ENCODE results near the gene UBQLN2. TPM values are rescaled to one million over a fixed set of nuclear protein-coding genes. Genes with fewer than 3 reads are reported as not detected.

Gene UBQLN2
- total RNA-seq, 1 donor from 2014 or later = 25.5 TPM

- peaks cover 3% of the 10 kb centered on the region for H3K36me3 Mint-ChIP-seq (ENCODE audit: low read depth, unreplicated experiment)
- no peak for DNase-seq (ENCODE audit: low spot score)
- no peaks in the 10 kb centered on the region for H3K9me3 Mint-ChIP-seq (ENCODE audit: unreplicated experiment)
- no peak overlapping the region for H3K4me3 Mint-ChIP-seq (ENCODE audit: unreplicated experiment)
- no peaks in the 10 kb centered on the region for H3K4me1 Mint-ChIP-seq (ENCODE audit: unreplicated experiment)
- TF ChIP-seq CTCF (IDR thresholded peaks at IDR 0.05; ENCODE audit: unreplicated experiment) = no peak
- H3K27ac Mint-ChIP-seq (ENCODE audit: unreplicated experiment) = no peak overlapping the region
- no peaks in the 10 kb centered on the region for H3K27me3 Mint-ChIP-seq (ENCODE audit: unreplicated experiment)
These were observed 36.7 kb downstream of the UBQLN2 start for GRCh38 chrX:56600141-56600540.

- no peaks in the 10 kb centered on the region for H3K27me3 Mint-ChIP-seq (ENCODE audit: unreplicated experiment)
- no peak for TF ChIP-seq CTCF (IDR thresholded peaks at IDR 0.05; ENCODE audit: unreplicated experiment)
- H3K36me3 Mint-ChIP-seq (ENCODE audit: low read depth, unreplicated experiment) = peaks cover 3% of the 10 kb centered on the region
- no peaks in the 10 kb centered on the region for H3K9me3 Mint-ChIP-seq (ENCODE audit: unreplicated experiment)
- no peaks in the 10 kb centered on the region for H3K4me1 Mint-ChIP-seq (ENCODE audit: unreplicated experiment)
- no peak overlapping the region for H3K27ac Mint-ChIP-seq (ENCODE audit: unreplicated experiment)
- DNase-seq (ENCODE audit: low spot score) = no peak
- no peak overlapping the region for H3K4me3 Mint-ChIP-seq (ENCODE audit: unreplicated experiment)
These were observed 37.6 kb downstream of the UBQLN2 start for GRCh38 chrX:56600987-56601386.

GRCh38 chrX:56615282-56615681 is 51.9 kb downstream of the UBQLN2 start:
- Mint-ChIP-seq H3K4me3 (ENCODE audit: unreplicated experiment) (no peak overlapping the region), H3K27me3 (ENCODE audit: unreplicated experiment) (no peaks in the 10 kb centered on the region), H3K36me3 (ENCODE audit: low read depth, unreplicated experiment) (no peaks in the 10 kb centered on the region), H3K9me3 (ENCODE audit: unreplicated experiment) (no peaks in the 10 kb centered on the region), H3K27ac (ENCODE audit: unreplicated experiment) (no peak overlapping the region), H3K4me1 (ENCODE audit: unreplicated experiment) (peaks cover 2% of the 10 kb centered on the region)
- no peak for DNase-seq (ENCODE audit: low spot score)
- TF ChIP-seq CTCF (IDR thresholded peaks at IDR 0.05; ENCODE audit: unreplicated experiment) = no peak

Other genes starting within 250 kb of the UBQLN2 start
- gene NBDY, start 165.6 kb downstream of the UBQLN2 start, total RNA-seq (ENCODE audit: unreplicated experiment) = 90.1 TPM